T-helper 2 cell (primary cell): Measurements from ENCODE around the gene MME.
A peak's percentile ranks its signal among the peaks of the same experiment; 100 is the strongest.

ENCODE experiments used
- DNase-seq, 5 experiments: peaks; one replicate each; pipeline versions ENCODE4 v3.0.0 to v3.0.0-alpha.2; 2012 to 2022

Gene MME

DNA sequence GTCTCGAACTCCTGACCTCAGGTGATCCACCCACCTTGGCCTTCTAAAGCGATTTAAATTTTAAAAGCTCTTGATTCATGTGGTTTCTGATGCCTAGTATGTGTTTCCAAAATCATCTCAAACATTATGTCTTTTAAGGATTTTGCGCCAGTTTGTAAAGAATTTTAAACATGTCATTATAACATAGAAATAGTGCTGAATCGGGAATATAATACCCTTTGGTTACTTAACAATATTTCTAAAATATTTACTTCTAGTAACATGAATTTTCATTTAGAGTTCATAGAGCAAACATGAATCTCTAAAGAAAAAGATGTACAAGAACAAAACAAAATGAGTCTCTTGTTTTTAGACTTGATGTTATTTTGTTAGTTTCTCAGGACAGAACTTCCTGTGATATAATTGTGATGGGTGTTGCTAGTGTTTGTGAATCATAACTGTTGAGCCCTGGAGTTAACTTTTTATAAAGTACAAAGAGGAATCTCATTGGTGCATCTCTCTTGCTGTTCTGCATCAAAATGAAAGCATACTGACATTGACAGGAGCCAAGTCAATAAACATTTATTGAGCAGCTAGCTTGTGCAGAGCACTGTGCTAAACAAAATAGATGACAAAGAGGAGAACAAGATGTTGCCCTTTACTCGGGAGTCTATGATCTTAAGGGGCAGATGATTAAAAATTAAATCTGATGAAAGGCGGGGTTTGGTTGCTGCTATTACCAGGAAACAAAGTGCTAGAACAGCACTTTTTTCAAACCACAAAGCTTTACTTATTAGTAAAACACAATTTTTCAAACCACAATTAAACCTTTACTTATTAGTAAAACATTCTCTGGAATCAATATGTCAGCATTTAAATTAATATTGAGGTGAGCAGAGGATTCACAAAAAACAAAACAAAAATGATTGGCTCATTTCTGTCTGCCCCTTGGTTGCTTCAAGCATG, 73.4 kb downstream of the MME start:
- peak in 1 of 5 experiments; percentile 3 for DNase-seq

DNA sequence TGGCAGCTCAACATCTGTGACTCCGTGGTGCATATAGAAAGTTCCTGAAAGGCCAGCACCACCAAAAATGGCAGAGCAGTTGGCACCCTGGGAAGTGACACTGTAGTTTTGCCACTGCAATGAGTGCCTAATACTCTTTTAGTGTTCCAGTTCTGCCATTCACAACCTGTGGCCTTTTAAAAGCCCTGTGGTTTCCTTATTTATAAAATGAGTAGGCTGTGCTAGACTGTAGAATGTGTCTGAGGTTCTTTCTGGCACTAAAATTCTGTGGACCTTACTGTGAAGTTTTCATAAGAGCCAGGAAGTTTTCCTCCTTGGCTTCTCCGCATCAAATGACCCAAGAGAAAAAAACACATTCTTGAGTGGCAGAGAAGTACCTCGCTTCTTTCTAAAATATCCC, 74.1 kb downstream of the MME start:
- DNase-seq, result peak in 1 of 5 experiments; percentile 1

DNA sequence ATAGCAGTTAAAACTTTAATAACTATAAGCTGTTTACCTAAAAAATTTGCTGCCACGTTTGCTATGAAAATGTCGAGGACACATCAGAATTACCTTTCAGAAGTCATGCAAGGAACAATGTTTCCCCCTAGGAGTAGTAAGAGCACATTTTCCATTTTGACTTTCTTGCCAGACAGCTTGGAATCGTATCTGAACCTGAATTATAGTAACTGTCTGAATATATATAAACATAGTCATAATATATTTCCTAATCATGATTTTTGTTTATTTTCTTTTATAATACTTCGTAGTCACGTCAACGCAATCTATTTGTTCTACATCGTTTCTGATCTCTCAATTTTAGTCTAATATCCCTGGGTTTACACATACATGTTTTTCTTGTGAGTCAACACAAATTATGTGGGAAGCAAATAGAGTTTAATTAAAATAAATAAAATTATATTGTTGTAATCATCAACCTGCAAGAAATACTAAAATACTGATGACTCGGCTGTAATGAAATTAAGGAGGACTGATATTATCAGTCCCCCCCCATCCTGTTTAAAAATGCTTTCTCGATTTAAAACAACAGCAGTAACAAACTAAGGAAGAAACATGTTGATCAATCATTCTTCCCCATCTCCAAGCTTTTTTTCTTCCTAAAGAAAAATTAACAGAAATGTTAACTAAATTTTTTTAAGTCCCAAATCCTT, 78.4 kb downstream of the MME start:
- no peak for DNase-seq

DNA sequence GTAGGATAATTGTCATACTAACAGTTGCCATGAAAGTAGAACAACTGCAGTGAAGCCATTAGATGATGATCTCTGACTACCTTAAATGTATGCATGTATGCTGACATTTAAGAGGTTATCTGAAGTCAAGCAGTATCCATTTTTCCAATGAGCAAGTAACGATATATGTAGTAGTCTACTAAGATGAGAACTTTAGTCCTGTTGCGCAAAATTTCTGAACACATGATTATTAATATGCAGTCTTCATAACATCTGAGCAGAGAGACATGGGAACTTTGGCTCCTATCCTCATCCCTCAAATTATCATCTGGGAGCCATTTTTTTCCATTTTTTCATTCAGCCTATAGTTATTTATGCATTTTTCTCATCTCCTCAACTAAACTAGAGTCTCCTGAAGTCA, 79.2 kb downstream of the MME start:
- no peak for DNase-seq

DNA sequence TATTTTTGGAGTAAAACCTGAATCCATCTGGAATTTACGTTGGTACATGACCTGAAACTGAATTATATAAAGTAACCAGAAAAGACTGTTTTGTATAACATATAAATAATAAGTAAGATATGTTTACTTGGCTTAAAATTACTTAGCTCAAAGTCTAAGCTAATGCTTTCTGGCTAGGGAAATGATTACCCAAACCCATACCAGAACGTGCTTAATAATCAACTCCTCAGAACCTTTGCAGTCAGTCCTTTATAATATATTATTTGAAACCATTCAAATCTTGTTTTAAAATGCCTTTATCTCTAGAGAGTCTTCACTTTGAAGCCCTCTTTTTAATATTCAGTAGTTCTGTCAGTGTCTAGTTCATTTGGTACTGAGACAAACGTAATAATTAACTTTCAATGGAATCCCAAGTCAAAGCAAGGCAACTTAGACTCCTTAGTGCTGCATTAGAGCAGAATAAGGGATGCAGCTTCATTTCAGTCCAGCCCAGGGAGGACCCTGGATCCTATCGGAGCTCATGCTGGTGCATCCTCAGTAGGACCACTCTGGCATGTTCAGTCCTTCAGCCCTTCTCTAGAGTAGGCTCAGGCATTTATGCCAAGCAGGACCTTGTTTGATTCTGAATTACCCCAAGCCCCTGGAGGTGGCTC, 81.6 kb downstream of the MME start:
- DNase-seq, result no peak

DNA sequence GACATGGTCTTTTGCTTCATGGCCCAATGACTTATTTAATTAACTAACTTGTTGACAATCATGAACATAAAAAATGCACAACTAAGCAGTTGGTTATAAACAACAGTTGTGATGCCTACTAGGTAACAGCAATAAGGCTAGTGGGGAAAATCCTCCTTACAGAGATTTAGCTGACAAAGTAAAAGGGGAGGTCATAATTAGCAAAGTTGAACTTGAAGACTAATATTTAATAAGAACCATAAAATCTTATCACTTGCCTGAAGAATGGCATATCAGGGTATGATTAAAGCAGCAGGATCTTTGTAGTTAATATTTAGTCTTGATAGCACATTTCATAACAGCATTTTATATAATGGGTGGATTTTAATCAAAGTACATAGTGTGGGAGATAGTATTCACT, 84.2 kb downstream of the MME start:
- DNase-seq, result no peak

DNA sequence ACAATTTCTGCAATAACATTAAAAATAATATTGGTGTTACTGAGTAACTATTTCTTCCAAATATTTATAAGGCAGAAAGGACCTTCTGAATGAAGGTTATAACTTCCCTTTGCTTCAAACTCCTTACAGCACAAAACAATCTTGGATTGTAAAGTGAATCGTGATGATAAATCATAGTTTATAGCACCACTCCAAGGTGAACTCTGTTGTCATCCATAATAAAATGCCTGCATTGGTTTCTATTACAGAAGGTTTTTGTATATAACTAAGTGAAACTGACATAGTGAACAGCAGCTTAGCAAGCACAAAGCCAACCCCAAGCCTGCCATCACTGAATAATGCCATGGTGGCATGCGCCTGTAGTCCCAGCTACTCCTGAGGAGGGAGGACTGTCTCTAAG, 86.3 kb downstream of the MME start:
- DNase-seq, result no peak

DNA sequence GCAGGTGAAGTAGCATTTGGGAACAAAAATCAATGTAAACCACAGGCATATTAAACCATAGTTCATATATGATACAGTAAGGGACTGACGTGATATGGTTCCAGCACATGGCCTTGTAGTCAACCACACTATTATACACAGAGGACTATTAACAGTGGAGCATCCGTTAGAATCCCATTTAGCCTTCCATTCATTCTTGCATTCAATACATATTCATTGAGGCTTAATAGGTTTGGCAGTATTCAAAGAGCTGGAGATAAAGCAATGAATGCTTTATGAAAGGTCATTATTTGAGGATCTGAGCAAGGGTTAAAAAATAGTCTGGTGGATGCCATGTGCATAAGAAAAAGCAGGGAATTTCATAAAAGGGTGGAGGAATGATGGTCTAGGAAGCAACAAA, 89.1 kb downstream of the MME start:
- DNase-seq, result no peak

DNA sequence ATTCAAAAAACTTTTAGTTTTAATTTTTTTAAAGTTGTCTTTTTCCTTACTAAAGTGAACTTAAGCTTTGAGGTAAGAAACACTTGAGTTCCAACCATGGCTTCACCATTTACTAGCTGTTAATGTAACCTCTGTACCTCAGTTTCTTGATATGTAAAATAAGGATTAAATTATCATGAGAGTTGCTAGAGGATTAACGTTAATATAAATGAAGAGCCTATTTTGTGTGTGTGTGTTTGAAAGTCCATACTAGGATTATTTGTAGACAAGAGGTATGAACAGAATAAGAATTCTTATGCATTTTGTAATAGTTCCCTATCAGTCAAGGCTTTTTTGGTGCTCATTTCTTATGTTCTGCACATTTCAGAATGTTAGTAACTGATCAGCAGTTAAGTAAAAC, 93.7 kb downstream of the MME start:
- no peak for DNase-seq

DNA sequence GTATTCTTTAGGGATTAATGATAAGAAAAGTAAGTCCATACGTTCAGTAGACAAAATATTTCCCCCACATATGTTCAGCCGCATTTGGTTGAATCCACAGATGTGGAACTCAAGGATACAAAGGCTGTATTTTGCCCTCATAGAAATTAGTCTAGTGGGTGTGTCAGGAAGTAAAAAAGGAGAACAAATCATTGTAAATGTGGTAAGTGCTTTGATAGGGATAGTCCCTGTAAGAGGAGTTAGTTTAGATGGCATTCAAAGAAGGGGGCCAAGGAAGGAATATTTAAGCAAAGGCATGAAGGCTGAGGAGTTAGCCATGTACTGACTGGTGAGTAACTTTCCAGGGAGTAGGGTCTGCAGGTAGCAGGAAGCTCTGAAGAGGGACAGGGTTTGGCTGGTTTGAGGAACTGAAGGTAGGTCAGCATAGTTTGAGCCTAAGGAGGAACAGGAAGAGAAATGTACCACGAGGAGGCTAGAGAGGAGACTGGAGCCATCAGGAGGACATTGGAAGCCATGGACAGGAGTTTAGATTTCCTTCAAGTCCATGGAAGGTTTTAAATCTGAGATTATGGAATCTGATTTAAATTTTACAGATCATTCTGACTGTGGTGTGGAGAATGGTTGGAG, 98.8 kb downstream of the MME start:
- DNase-seq, result no peak

DNA sequence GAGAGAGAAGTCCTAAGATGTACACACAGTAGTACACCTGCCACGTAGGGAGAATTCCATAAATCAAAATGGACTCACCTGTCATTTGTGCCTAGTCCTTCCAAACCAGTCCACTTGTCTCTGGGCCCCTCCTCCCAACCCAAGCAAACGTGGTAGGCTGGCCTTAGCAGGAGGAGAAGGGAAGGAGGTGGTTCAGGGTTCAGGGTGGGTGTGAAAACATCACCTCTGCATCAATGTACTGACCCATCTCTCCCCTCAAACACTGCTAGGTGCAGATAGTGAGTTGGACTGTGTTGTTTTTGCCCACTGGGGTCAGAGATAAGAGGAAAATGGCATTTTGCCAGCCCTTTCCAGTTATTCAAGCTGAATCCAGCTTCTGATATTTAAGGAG, 99.3 kb downstream of the MME start:
- DNase-seq, result no peak

DNA sequence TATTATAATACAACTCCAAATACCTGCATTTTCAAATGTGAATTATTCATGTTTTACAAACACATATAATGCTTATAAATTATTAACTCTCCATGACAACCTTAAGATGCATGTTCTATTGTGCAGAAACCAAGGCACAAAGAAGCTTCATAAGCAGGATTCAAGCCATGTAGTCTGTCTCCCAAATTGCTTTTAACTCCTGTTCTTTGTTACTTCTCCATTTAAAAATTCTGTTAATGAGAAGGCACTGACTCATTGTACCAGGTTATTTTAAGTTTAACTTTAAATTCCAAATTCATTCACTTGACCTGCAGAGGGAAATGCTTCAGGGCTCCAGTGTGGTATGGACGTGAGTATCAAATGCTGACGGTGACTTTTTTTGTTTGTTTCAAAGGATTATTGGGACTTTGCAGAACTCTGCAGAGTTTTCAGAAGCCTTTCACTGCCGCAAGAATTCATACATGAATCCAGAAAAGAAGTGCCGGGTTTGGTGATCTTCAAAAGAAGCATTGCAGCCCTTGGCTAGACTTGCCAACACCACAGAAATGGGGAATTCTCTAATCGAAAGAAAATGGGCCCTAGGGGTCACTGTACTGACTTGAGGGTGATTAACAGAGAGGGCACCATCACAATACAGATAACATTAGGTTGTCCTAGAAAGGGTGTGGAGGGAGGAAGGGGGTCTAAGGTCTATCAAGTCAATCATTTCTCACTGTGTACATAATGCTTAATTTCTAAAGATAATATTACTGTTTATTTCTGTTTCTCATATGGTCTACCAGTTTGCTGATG, 100.0 kb downstream of the MME start:
- no peak for DNase-seq

DNA sequence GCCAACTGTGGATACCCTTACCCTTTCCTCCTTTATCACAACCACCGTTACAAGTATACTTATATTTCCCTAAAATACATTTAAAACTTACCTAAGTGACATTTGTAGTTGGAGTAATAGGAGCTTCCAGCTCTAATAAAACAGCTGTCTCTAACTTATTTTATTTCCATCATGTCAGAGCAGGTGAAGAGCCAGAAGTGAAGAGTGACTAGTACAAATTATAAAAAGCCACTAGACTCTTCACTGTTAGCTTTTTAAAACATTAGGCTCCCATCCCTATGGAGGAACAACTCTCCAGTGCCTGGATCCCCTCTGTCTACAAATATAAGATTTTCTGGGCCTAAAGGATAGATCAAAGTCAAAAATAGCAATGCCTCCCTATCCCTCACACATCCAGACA, 102.3 kb downstream of the MME start:
- no peak for DNase-seq

DNA sequence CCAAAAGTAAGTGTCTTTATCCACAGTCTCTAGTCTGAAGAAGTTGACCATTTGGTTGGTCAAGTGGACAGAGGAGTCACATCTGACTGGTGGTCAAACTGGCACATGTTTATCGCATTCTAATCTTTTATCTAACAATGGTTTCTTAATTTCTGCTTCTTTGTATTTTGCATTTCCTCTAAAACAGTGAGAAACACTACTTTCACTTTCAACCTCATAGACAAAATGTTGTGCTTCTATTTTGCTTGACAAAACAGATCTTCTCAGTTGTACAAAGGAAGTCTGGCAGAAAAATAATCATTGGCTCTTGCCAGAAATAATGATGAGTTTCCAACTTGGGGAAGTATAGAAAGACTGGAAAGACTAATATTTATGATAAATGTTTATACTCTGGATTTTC, 103.9 kb downstream of the MME start:
- peak in 1 of 5 experiments; percentile 11 for DNase-seq

DNA sequence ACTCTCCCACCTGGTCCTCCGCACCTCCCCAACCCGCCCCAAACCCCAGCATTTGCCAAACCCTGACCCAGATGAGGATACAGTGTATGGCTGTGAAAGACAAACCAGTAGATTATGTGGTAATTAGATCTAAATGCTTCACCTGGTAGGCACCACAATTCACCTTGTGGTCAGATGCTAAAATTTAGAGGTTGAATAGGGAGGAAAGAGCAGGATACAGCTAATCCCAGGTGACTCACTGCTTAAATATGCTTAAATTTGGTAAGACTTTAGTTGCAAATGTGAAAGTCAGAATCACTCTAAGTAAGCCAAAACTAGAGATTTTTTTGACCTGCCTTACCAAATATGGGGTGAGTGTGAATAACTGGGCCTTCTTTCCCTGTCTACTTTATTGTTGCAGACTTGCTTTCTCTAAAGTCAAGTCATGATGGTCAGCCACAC, 105.5 kb downstream of the MME start:
- DNase-seq, result no peak

DNA sequence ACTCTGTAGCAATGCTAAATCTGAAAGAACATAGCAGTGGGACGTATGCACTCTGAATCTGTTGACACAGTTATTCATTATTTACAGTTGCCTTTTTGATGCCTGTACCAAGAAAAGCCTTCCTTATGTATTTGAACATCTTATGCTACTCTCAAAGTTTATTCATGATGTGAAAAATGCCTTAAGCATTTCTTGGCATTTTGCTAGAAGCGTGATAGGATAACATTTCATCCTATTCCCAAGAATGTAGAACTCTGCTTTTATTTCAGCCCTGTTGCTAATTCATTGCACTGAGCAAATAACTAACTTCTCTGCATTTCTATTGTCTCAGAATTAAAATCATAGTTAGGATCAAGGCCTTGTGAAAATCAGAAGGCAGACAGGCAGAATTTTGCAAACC, 107.9 kb downstream of the MME start:
- DNase-seq, result no peak

DNA sequence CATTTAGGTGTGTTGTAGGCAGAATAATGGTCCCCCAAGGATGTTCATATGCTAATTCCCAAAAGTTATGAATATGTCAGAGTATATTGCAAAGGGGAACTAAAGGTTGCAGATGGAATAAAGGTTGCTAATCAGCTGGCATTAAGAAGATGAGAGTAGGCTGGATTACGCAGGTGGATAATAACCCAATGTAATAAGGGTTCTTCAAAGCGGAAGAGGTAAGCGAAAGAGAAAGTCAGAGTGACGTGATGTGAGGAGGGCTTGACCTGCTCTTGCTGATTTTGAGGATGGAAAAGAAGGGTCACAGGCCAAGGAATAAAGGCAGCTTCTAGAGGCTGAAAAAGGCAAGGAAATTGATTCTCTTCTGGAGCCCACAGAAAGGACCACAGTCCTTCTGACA, 109.4 kb downstream of the MME start:
- DNase-seq, result no peak

DNA sequence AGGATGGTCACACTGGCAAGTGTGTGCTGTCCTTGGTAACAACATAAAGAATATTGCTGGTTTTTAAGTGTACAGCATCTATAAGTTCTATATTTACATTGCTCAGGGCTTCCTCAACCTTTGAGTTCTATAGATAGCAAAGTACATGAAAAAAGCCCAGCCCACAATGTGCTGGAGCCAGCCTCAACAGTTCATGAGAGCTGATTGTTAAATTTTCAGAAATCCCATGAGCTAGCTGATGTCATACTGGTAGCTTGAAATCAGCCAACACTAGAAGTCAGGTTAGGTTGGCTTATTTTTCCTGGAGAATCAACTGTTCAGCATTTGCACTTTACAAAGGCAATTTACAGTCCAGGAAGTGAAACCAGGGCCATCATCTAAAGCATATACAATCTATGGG, 110.6 kb downstream of the MME start:
- DNase-seq, result no peak

DNA sequence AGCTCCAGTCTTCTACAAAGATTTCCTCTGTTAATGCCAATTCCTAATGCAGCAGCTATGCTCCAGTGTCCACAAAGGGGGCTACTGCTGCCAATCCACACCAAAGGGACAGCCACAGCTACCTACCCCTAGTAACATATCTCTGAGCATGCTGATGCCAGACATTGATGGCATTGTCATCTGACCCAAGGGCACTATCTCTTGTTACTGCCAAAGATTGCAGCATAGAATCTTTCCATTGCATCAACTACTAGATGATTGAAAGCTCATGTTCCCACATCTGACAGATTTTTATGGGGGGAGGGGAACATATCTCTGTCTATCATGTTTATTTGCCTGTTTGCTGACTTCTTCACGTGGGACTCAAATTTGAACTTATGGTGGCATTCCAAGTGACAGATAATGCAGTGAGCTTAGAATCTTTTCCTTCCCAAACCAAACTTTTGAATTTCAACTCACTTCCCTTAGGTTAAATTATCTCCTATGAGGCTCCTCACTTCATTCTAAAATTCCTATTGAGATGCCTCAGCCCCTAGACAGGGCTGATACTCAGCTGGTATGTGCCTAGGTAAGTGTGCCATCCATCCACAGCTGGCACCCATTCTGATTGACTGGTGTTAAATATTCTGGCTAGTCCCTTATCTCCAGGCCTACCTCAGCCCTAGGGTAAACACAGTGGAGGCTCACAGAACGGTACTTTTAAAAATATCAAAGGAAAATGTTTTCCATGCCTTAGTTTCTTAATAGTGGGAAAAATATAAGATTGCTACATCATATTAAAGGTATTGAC, 113.0 kb downstream of the MME start:
- no peak for DNase-seq

DNA sequence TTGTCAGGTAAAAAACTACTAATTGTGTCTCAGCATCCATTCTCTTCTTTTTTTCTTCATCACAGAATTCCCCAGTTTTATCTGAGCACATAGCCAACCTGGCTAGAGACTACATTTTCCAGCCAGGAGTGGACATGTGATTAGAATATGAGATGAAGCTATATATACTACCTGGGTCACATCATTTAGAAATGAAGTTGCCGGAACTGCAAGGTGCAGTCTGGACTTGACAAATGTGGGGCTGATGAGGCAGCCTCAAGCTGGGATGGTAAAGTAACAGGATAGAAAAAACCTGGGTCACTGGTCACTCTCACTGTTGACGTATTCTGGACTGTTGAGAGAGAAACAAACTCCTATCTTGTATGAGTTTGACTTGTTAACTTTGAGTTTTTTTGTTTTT, 113.7 kb downstream of the MME start:
- no peak for DNase-seq
